Common myeloid progenitor, CD34-positive (primary cell): ENCODE results near the gene PRXL2A.
"Not testable (repeated sequence)": the region's sequence is repeated elsewhere in the genome, so short reads cannot be mapped to it uniquely, and the experiment has no call there.

Source experiments
- CTCF ChIA-PET: fragments of 350-600 bp; sonication (Branson Sonifier 250); formaldehyde crosslinking; loops from one replicate; lab custom pipeline; 2021; ENCODE audit warnings: antibody characterized with exemption; lab: Charles Lee
- POLR2A ChIA-PET: fragments of 350-600 bp; sonication (Branson Sonifier 250); formaldehyde crosslinking; loops from one replicate; lab custom pipeline; 2021; ENCODE audit warnings: antibody characterized with exemption; lab: Charles Lee
- DNase-seq, 3 donors: peaks; one replicate each; pipeline versions ENCODE4 v3.0.0 to v3.0.0-alpha.2; 2013
- H3K27ac ChIP-seq, 2 experiments: 1 replicate in 1 of 2; 2 replicates in 1 of 2; pipeline ENCODE4 v1.7.0; 2013; ENCODE audit warnings: inconsistent platforms in 2 of 2, low read length in 2 of 2, mild to moderate bottlenecking in 2 of 2, low read depth in 1 of 2, moderate library complexity in 1 of 2; ENCODE audit not compliant: severe bottlenecking in 2 of 2, insufficient read depth in 1 of 2, poor library complexity in 1 of 2
- H3K27me3 ChIP-seq, 5 experiments: replicated peaks in 2 of 5; 1 replicate in 3 of 5; 2 replicates in 2 of 5; pipeline versions ENCODE4 v1.6.1 to v1.7.0; 2013; ENCODE audit warnings: low read length in 4 of 5, mild to moderate bottlenecking in 2 of 5, moderate library complexity in 2 of 5, inconsistent platforms in 1 of 5; ENCODE audit not compliant: insufficient read depth in 5 of 5, control insufficient read depth in 4 of 5
- H3K36me3 ChIP-seq, 4 experiments: 1 replicate in 2 of 4; 2 replicates in 2 of 4; pipeline versions ENCODE4 v1.6.1 to v1.7.0; 2013; ENCODE audit warnings: low read length in 3 of 4, control low read depth in 1 of 4, mild to moderate bottlenecking in 1 of 4; ENCODE audit not compliant: control insufficient read depth in 4 of 4, insufficient read depth in 4 of 4
- H3K4me1 ChIP-seq, 4 experiments: 1 replicate in 3 of 4; 2 replicates in 1 of 4; pipeline versions ENCODE4 v1.6.1 to v1.7.1; 2013; ENCODE audit warnings: low read length in 3 of 4, mild to moderate bottlenecking in 3 of 4, control low read depth in 1 of 4, inconsistent platforms in 1 of 4, moderate library complexity in 1 of 4; ENCODE audit not compliant: control insufficient read depth in 4 of 4, insufficient read depth in 4 of 4; ENCODE audit errors: control extremely low read depth in 1 of 4
- H3K4me3 ChIP-seq, 7 experiments: 1 replicate in 4 of 7; 2 replicates in 3 of 7; pipeline versions ENCODE4 v1.5.1 to v1.7.0; 2013; ENCODE audit warnings: mild to moderate bottlenecking in 7 of 7, low read length in 6 of 7, moderate library complexity in 6 of 7, inconsistent platforms in 2 of 7, low read depth in 2 of 7, control low read depth in 1 of 7; ENCODE audit not compliant: insufficient read depth in 4 of 7, control insufficient read depth in 1 of 7; ENCODE audit errors: extremely low read depth in 1 of 7
- H3K9me3 ChIP-seq, 5 experiments: 1 replicate in 4 of 5; 2 replicates in 1 of 5; pipeline versions ENCODE4 v1.6.1 to v1.7.1; 2013; ENCODE audit warnings: low read length in 4 of 5, mild to moderate bottlenecking in 2 of 5, inconsistent platforms in 1 of 5, low read depth in 1 of 5, moderate library complexity in 1 of 5; ENCODE audit not compliant: control insufficient read depth in 4 of 5, insufficient read depth in 2 of 5; ENCODE audit errors: control extremely low read depth in 1 of 5
- WGBS: methylation state at CpG from one replicate; pipeline ENCODE4 v1.1.5; 2013; ENCODE audit not compliant: insufficient coverage; 5-methylcytosine and 5-hydroxymethylcytosine counted together

Gene PRXL2A

DNA sequence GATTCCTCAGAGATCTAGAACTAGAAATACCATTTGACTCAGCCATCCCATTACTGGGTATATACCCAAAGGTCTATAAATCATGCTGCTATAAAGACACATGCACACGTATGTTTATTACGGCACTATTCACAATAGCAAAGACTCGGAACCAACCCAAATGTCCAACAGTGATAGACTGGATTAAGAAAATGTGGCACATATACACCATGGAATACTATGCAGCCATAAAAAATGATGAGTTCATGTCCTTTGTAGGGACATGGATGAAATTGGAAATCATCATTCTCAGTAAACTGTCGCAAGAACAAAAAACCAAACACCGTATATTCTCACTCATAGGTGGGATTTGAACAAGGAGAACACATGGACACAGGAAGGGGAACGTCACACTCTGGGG, 72.0 kb downstream of the PRXL2A start:
- DNase-seq, H3K27me3 ChIP-seq, CTCF ChIA-PET, POLR2A ChIA-PET, H3K27ac ChIP-seq, H3K4me3 ChIP-seq: not testable (repeated sequence)
- Histone ChIP-seq H3K36me3 (peaks cover 0 to 19% (median 8%) of the 10 kb centered on the region in 4 experiments), H3K4me1 (peaks cover 11 to 16% (median 12%) of the 10 kb centered on the region in 4 experiments), H3K9me3 (peaks cover 2 to 20% (median 8%) of the 10 kb centered on the region in 5 experiments)
- WGBS, result no CpG with 5 or more reads among the region's 6 CpGs

DNA sequence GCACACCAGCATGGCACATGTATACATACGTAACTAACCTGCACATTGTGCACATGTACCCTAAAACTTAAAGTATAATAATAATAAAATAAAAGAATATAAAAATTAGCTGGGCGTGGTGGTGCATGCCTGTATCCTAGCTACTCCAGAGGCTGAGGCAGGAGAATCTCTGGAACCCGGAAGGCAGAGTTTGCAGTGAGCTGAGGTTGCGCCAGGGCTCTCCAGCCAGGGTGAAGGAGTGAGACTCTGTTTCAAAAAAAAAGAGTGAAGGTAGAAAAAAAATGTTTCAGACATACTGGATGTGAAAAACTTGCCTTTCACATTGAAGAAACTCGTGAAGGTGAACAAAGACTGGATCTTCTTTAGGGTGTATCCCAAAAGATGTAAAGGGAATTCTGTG, 72.5 kb downstream of the PRXL2A start:
- H3K4me1 ChIP-seq, result peaks cover 15 to 21% (median 16%) of the 10 kb centered on the region in 4 experiments
- H3K4me3 ChIP-seq, result no peak overlapping the region
- ChIA-PET CTCF (interaction anchor here (0.6 to 1.0 kb wide), 2 partner anchors 17 to 25 kb away, joined by 3 read pairs; no protein-coding TSS in a partner anchor), POLR2A (no interaction called here)
- no peak overlapping the region for H3K27ac ChIP-seq
- WGBS, result 96% methylated on average over 4 of the region's 5 CpGs
- peaks cover 2 to 20% (median 8%) of the 10 kb centered on the region in 5 experiments for H3K9me3 ChIP-seq
- H3K27me3 ChIP-seq, result no peaks in the 10 kb centered on the region
- no peak for DNase-seq
- peaks cover 0 to 19% (median 8%) of the 10 kb centered on the region in 4 experiments for H3K36me3 ChIP-seq

GRCh38 chr10:80484243-80484642, 75.9 kb downstream of the PRXL2A start:
- Histone ChIP-seq H3K4me3 (no peak overlapping the region), H3K36me3 (peaks cover 0 to 4% (median under 1%) of the 10 kb centered on the region in 4 experiments), H3K27ac (no peak overlapping the region), H3K4me1 (peaks cover 21 to 48% (median 45%) of the 10 kb centered on the region in 4 experiments), H3K9me3 (no peaks in the 10 kb centered on the region), H3K27me3 (no peaks in the 10 kb centered on the region)
- CTCF ChIA-PET, result interaction anchor here (1.1 to 7.3 kb wide), 7 partner anchors 10 to 40 kb away, joined by 3 to 59 read pairs (median 15); no protein-coding TSS in a partner anchor
- POLR2A ChIA-PET, result no interaction called here
- DNase-seq, result no peak
- WGBS, result 100% methylated on average over 1 of the region's 6 CpGs

- Histone ChIP-seq H3K36me3 (peaks cover 0 to 8% (median 4%) of the 10 kb centered on the region in 4 experiments), H3K4me3 (no peak overlapping the region), H3K4me1 (peaks cover 21 to 48% (median 45%) of the 10 kb centered on the region in 4 experiments), H3K9me3 (no peaks in the 10 kb centered on the region), H3K27ac (no peak overlapping the region), H3K27me3 (no peaks in the 10 kb centered on the region)
- POLR2A ChIA-PET, result no interaction called here
- CTCF ChIA-PET, result interaction anchor here (1.1 to 7.3 kb wide), 7 partner anchors 10 to 40 kb away, joined by 3 to 59 read pairs (median 15); no protein-coding TSS in a partner anchor
- no peak for DNase-seq
These were observed 76.3 kb downstream of the PRXL2A start for GRCh38 chr10:80484676-80485075.

- peaks cover 21 to 48% (median 45%) of the 10 kb centered on the region in 4 experiments for H3K4me1 ChIP-seq
- ChIA-PET CTCF (interaction anchor here (1.1 to 7.3 kb wide), 7 partner anchors 11 to 41 kb away, joined by 3 to 59 read pairs (median 15); no protein-coding TSS in a partner anchor), POLR2A (no interaction called here)
- no peaks in the 10 kb centered on the region for H3K27me3 ChIP-seq
- no peaks in the 10 kb centered on the region for H3K9me3 ChIP-seq
- no peak overlapping the region for H3K27ac ChIP-seq
- H3K4me3 ChIP-seq, result no peak overlapping the region
- H3K36me3 ChIP-seq, result peaks cover 0 to 14% (median 8%) of the 10 kb centered on the region in 4 experiments
- 45% methylated on average over 3 of the region's 10 CpGs for WGBS
- peak in 2 of 3 donors; percentile 78 to 81 for DNase-seq
These were observed 77.0 kb downstream of the PRXL2A start for GRCh38 chr10:80485076-80485945.

DNA sequence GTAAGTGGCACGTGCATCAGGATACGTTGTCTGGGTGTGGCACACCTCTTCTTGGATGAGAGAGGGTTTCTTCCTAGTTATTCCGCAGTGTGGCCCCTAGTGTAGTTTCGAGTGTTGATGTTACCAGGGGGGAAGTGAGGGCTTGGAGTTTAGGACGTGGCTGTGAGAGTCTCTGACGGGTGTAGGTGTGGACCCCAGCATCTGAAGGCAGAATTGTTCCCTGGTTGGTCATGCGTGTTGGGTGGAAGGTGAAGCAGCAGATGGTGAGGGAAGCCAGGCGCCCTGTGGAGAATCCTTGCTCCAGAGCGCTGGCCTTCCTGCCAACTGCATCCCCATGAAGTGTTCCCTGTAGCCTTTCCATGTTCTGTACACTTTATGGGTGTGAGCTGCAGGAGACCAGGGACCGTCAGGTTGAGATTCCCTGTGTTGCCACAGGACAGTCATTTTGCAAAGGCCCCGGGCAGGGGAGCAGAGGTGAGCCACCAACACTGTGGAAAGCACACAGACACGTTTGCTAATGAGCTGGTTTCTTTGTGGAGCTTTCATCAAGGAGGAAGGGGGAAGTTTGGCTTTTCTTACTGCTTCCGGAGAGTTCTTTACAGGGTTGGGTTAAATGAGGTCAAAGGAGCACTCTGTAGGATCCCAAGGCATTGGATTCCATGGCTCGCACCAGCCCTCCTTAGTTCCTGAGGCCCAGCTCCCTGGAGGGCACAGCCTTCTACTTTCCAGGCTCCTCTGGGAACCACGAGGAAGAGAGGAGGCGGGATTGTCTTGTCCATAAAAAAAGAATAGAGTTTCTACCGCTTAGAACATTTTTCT, 77.8 kb downstream of the PRXL2A start:
- peaks cover 0 to 23% (median 12%) of the 10 kb centered on the region in 4 experiments for H3K36me3 ChIP-seq
- CTCF ChIA-PET, result interaction anchor here (0.6 to 7.3 kb wide), 8 partner anchors 11 to 42 kb away, joined by 3 to 59 read pairs (median 15); no protein-coding TSS in a partner anchor
- POLR2A ChIA-PET, result interaction anchor here (0.8 kb wide), 1 partner anchor 23 kb away, joined by 4 read pairs; no protein-coding TSS in a partner anchor
- peaks cover 21 to 53% (median 46%) of the 10 kb centered on the region in 4 experiments for H3K4me1 ChIP-seq
- H3K27ac ChIP-seq, result peak overlapping the region; percentile 7 to 39
- DNase-seq, result peak in 1 of 3 donors; percentile 42
- H3K9me3 ChIP-seq, result no peaks in the 10 kb centered on the region
- H3K4me3 ChIP-seq, result peak overlapping the region in 1 of 7 experiments; percentile 36
- H3K27me3 ChIP-seq, result no peaks in the 10 kb centered on the region
- WGBS, result 60% methylated on average over 10 of the region's 17 CpGs
